ENCODE results near the gene ATP1A3.

The ATP1A3 gene

GRCh38 chr19:41984961-41985360, 9.1 kb downstream of the ATP1A3 start:
- DNase-seq = no peak

GRCh38 chr19:41981724-41982123, 12.3 kb downstream of the ATP1A3 start:
- DNase-seq = no peak

- DNase-seq = no peak
Observed at GRCh38 chr19:41978470-41978869, 15.6 kb downstream of the ATP1A3 start.

- no peak for DNase-seq
Observed at GRCh38 chr19:41977916-41978315, 16.1 kb downstream of the ATP1A3 start.

- DNase-seq = no peak
Observed at GRCh38 chr19:41974652-41975051, 19.4 kb downstream of the ATP1A3 start.

- DNase-seq = no peak
Observed at GRCh38 chr19:41971363-41971762, 22.7 kb downstream of the ATP1A3 start.

- no peak for DNase-seq
Observed at GRCh38 chr19:41969772-41970458, 24.1 kb downstream of the ATP1A3 start.

- no peak for DNase-seq
Observed at GRCh38 chr19:41968751-41969595, 25.1 kb downstream of the ATP1A3 start.

- no peak for DNase-seq
Observed at GRCh38 chr19:41967054-41967783, 26.8 kb downstream of the ATP1A3 start.

GRCh38 chr19:41965106-41965505, 28.9 kb downstream of the ATP1A3 start:
- no peak for DNase-seq

GRCh38 chr19:41960973-41961372, 33.1 kb downstream of the ATP1A3 start:
- DNase-seq = no peak

- peak; percentile 84 for DNase-seq
Observed at GRCh38 chr19:41959056-41960053, 34.7 kb downstream of the ATP1A3 start, which contains the start of gene RABAC1. RABAC1 (minus strand) TSS chr19:41959321; CDS start chr19:41959292, 29 bp downstream.

- DNase-seq = peak; percentile 86
Observed at GRCh38 chr19:41958367-41959055, 35.5 kb downstream of the ATP1A3 start.

- DNase-seq = no peak
Observed at GRCh38 chr19:41957838-41958366, 36.1 kb downstream of the ATP1A3 start.

GRCh38 chr19:41957161-41957837, 36.7 kb downstream of the ATP1A3 start:
- DNase-seq = no peak

GRCh38 chr19:41956621-41957020, 37.4 kb downstream of the ATP1A3 start:
- DNase-seq = no peak

- DNase-seq = no peak
Observed at GRCh38 chr19:41955521-41955920, 38.5 kb downstream of the ATP1A3 start.

- DNase-seq = peak; percentile 94
Observed at GRCh38 chr19:41951686-41952172, 42.3 kb downstream of the ATP1A3 start.

GRCh38 chr19:41947091-41947490, 46.9 kb downstream of the ATP1A3 start:
- no peak for DNase-seq

- peak; percentile 71 for DNase-seq
Observed at GRCh38 chr19:41945135-41945766, 48.8 kb downstream of the ATP1A3 start.
